GM19324 (cell line): Measurements from ENCODE around the gene UBA52.

Source experiments
- ATAC-seq: cut with Tn5 transposase; IDR thresholded peaks from one replicate; pipeline ENCODE4 v1.9.1; 2021; ENCODE audit warnings: mild to moderate bottlenecking, moderate library complexity; ENCODE audit not compliant: unreplicated experiment, low FRiP score

Gene UBA52

DNA sequence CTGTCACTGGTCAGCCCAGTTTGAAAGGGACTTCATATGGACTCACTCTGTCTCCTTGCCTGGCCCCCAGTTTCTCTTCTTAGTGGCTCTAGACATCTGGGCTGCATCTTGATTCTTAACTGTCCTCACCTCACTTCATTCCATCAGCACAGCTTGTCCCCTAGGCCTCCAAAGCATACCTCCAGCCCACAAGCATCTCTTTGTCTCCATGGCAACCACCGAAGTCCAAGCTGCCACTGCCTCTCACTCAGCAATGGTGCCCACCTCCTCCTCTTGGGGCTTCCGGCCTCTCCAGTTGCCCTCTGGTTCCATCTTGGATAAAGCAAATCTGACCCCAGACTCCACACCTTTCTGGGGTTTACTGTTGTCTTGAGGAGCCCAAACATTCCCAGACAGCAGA, 55.2 kb downstream of the UBA52 start:
- ATAC-seq: no peak
